ENCODE results near the gene FRMD4A.

GRCh38 chr10:13797164-13797563, 533.6 kb downstream of the FRMD4A start:
- no peak for TF ChIP-seq EZH2phosphoT487 (IDR thresholded peaks at IDR 0.05; ENCODE audit: insufficient read depth, low read depth)
- no peak for TF ChIP-seq EZH2 (IDR thresholded peaks at IDR 0.05; ENCODE audit: insufficient read depth, poor library complexity, severe bottlenecking)
